Measurements from ENCODE around the gene SPAG8.
A peak's percentile ranks its signal among the peaks of the same experiment; 100 is the strongest.

The SPAG8 gene

DNA sequence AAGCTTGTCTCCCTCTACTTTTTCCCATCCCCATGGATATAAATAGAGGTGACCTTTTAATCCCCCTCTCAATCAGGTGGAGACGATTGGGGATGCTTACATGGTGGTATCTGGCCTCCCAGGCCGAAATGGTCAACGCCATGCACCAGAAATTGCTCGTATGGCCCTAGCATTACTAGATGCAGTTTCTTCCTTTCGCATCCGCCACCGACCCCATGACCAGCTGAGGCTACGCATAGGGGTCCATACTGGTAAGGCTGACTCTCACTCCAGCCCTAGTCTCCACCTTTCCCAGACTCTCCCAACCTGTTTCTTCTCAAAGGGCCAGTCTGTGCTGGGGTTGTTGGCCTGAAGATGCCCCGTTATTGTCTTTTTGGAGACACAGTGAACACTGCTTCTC, 3.6 kb downstream of the SPAG8 start:
- DNase-seq: no peak

DNA sequence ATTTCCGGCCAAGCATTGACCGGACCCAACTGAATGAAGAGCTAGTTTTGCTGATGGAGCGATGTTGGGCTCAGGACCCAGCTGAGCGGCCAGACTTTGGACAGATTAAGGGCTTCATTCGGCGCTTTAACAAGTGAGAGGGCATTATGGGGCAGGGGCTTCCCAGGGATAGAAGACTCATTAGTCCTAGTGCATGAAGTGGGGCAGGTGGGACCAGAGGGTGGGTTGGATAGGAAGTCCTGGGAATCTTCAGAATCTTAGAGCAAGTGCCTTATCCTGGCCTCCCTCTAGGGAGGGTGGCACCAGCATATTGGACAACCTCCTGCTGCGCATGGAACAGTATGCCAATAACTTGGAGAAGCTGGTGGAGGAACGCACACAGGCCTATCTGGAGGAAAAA, 6.0 kb downstream of the SPAG8 start:
- no peak for DNase-seq

GRCh38 chr9:35801328-35802128, 10.5 kb downstream of the SPAG8 start:
- no peak for DNase-seq

DNA sequence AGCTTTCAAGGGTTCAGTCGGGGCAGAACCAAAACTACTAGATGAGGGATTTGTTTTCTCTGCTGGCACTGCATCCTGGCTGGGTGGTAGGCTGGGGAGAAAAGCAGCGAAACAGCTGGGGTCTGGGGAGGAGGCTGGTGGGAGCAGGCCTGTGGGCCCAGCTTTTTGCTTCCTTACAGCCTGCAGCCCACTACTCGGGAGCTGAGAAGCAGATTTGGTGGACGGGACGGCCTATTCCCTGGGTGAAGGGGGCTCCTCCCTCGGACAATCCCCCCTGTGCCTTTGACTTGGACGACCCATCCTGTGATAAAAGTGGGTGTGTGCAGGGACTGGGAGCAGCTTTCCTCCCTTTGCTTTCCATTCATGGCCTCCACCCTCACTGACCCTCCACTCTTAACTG, 11.5 kb downstream of the SPAG8 start:
- no peak for DNase-seq

DNA sequence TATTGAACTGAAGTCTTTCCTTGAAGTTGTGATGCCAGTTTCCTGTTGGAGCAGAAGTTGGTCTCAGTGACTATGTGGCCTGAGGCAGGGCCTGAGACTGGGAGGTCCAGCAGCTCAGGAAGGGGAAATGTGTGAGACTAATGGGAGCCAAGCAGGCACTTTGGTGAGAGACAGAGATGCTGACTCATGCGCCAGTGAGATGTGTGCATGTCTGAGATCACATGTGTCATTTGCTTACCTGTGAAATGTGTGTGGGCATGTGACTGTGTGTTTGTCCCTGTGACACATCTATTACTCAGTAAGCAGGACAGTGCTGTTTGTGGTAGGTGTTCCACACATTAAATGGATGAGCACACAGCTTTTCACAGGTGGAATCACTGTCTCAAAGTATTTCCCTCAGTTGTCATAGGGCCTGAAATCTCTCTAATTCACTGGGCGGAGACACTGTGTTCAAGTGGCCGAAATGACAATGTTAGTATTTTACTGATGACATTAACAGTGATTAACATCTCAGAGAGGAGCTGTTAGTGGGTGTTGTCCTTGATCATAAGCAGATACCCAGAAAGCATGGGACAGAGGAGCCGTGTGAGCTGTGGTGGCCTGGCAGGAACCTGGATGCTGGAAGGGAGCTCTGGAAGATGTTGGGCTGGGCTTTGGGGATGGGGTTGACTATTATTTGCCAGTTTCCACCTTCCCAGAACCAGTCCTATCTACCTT, 13.2 kb downstream of the SPAG8 start:
- DNase-seq: no peak

DNA sequence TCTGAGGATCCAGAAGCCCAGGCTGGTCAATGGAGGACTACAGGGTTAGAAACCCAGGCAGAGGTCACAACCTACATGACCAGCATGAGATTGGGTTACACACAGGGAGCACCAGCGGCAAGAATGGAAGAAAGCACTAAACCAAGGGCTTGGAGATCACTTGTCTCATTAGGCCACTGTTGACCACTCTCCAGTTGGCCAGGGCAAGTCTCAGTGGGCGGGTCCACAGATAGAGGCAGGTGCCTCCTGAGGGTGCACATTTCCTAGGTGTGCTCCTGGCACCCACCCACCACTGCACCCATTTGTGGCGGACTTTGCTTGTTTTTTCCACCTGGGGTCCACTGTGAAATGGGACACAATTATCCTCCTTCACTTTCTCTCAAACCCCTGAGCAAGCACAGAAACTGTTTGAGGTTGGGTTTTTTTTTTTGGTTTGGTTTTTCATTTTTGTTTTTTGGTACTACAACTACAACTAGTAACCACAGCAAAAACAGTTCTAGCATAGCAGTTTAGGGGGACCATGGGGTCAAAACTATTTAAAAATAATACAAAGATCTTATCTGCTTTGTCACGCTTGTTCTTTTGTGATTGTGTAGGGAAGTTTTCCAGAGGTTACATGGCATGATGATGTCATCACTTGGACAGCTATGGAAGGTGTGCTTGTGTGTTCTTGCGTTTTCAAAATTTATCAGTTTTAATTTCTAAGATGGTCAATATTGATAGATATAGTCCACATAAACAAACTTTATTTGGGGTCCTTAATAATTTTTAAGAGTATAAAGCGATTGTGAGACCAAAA, 14.6 kb downstream of the SPAG8 start:
- DNase-seq: no peak

DNA sequence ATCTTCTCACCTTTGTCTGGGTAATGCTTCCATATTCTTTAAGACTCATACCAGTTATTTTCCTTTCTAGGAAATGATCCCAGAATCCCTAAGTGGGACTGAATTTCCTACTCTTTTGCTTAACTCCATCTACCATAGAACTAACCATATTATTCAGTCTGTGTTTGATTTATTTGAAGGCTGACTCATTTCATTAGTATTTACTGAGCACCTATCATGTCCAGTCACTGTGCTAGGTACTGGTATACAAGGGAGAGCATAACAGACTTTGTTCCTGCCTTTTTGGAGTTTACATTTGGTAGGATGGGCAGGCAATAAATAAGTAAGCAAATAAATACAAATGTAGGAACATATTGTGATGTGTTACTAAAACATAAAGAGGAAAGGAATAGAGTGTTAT, 16.4 kb downstream of the SPAG8 start:
- no peak for DNase-seq

DNA sequence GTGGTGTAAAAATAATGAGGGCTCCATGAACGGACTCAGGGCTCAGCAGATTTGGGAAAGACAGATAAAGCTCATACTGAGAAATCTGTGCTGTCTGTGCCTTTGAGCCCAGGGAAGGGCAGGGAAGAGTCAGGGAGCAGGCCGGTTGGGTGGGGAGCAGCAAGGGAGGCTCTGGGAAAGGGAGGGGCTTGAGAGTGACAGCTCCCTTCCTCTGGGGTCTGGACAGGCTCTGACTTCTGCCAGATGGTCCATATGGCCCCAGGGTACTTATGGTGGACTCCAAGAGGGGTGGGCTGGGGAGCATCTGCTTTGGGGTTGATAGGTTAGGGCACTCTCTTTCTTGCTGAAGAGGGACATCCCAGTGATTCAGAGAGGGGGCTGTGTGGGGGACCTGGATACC, 18.6 kb downstream of the SPAG8 start:
- no peak for DNase-seq

DNA sequence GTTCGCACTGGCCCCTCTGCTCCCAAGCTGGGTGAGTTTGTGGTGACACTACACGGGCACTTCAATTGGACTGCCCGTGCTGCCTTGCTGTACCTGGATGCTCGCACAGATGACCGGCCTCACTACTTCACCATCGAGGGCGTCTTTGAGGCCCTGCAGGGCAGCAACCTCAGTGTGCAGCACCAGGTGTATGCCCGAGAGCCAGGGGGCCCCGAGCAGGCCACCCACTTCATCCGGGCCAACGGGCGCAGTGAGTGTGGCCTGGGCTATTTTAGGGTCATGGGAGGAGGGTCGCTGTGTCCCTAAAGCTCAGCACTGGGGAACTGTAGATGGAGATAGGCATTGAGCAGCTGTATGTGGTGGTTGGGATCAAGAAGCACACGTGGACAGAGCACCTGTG, 19.2 kb downstream of the SPAG8 start:
- no peak for DNase-seq

DNA sequence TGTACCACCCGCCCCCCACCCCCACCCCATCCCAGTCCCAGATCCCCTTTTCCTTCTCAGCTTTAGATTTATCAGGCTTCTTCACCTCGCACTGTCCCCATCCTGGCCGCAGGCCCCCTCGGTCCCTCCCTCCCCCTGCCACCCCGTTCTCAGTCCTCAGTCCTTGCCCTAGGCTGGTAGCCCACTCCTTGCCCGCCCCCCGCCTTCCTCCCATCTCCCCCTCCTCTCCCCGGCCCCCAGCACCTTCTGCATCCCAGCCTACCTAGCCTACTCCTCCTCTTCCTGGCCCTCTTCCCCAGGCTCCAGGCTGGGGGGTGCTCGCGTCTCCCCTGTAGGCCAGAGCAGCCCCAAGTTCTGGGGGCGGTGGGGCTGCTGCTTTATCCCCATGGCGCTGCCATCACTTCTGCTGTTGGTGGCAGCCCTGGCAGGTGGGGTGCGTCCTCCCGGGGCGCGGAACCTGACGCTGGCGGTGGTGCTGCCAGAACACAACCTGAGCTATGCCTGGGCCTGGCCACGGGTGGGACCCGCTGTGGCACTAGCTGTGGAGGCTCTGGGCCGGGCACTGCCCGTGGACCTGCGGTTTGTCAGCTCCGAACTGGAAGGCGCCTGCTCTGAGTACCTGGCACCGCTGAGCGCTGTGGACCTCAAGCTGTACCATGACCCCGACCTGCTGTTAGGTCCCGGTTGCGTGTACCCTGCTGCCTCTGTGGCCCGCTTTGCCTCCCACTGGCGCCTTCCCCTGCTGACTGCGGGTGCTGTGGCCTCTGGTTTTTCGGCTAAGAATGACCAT, 19.8 kb downstream of the SPAG8 start:
- DNase-seq: no peak

DNA sequence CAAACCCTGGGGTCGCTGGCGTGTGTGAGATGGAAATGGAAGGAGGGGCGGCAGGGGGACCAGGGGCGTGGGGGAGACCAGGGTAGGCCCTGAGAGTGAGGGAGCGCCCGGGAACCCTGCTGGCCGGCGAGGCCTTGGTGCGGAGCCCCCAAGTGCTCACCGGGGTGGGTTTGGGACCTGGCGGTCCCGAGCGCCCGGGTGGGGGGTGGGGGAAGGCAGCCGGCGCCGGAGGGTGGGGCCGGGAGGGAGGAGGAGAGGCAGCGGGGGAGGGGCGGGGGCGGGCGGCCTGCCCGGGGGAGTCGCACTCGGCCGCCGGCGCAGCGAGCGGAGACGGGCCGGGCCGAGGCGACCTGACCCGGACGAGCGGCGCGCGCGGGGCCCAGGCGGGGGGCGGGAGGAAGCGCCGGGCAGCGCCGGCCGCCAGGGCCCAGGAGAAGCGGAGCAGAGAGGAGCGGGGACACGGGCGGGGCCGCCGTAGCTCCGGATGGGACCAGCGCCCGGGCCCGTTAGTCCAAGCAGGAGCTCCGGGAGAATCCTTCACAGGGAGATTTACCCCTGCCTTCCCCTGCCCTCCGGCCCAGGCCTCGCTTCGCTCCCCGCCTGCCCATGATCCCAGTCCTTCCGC, 20.7 kb downstream of the SPAG8 start, which contains the start of gene NPR2:
Gene NPR2, plus strand, starts transcription at position 295 of the 625 bp plus-strand sequence. CDS start 818 bp downstream, outside the sequence.
- DNase-seq: no peak

DNA sequence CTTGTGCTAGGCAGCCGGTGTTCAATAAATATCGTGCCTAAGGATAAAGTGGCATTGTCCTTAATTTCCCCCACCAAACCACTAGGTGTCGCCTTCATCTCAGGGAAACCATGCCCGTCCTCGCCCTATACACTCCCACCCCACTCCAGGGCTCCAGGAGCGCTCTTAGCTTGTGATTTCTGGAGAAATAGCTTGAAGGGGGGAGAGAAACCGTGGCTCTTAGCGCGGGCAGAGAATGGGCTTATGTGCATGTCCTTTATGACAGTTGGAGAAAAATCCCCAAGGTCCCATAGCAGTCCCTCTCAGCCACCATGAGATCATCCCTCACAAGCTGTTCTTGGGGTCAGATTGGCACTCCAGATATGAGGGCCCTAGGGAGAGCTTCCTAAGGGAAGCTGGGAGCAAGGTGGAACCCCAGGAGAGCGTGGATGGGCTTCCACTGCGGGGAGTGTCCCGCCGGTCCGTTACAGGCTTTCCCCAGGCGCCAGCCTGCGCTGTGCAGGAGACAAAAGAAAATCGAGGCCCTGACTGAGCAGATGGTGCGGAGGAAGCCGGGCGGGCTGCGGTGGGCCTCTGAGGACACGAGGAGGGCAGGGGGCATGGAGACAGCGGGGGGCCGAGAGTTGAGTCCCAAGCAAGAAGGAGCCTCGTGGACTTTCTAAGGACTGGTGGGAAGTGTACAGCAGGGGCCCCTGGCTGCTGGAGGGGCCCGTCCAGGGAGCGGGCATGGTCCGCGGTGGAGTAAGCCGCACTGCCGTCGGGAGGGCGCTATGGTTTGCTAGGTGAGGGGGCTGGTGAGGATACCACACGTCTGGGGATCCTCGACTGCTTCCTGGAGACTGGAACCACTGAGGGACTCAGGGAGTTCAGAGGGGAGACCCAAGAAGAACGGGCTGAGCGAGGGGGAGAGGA, 21.4 kb downstream of the SPAG8 start:
- DNase-seq: peak; percentile 90

GRCh38 chr9:35790025-35790384, 22.1 kb downstream of the SPAG8 start:
- DNase-seq: no peak

GRCh38 chr9:35789541-35789940, 22.5 kb downstream of the SPAG8 start:
- DNase-seq: no peak

- no peak for DNase-seq
Observed at GRCh38 chr9:35783418-35783817, 28.6 kb downstream of the SPAG8 start.

DNA sequence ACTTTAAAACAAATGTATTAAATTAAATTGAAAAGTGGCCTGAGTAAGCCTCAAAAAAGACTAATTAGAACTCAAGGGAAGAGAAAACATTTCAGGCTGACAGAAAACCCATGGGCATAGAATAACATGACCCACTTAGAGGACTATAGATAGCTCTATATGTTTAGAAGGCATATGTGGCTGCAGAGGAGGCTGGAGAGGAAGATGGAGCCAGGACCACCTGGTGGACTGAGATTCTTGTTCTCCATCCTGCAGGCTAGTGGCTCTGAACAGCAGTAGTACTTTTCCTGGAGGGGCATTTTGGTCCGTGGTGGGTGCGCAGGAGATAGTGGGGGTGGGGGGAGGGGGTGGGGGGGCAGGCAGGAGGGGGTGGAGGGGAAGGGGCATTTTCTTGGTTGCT, 31.0 kb downstream of the SPAG8 start:
- DNase-seq: no peak

- no peak for DNase-seq
Observed at GRCh38 chr9:35778496-35778895, 33.6 kb downstream of the SPAG8 start.

GRCh38 chr9:35776018-35776417, 36.0 kb downstream of the SPAG8 start:
- no peak for DNase-seq

- DNase-seq: no peak
Observed at GRCh38 chr9:35774907-35775635, 37.0 kb downstream of the SPAG8 start.

DNA sequence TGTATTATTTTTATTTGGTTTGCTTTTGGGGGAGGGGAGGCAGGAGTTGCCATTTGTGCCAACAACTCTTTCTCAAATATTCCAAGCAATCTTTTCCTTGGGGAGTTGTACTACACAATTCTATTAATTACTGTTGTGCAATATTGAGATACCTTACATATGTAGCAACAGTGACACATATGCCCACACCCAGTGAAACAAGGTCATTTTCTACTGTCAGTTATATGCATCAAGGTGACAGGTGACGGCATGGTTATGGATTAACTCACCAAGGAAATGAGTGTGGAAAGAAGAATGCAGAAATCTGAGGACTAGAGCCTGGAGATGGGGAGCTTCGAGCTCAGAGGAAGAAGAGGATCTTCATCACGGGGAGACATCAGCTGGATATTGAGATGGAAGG, 40.1 kb downstream of the SPAG8 start:
- DNase-seq: no peak

- DNase-seq: no peak
Observed at GRCh38 chr9:35771534-35771933, 40.5 kb downstream of the SPAG8 start.
